Right atrium auricular region (tissue), 2 donors: ENCODE data around the gene ELOB. TPM values are rescaled to one million over a fixed set of nuclear protein-coding genes. Genes with fewer than 3 reads are reported as not detected.

ENCODE experiments used
- DNase-seq: peaks from one replicate; pipeline ENCODE4 v3.0.0-alpha.2; 2019; ENCODE audit warnings: low spot score
- H3K27ac ChIP-seq, 2 donors: fragments of 200-600 bp; sonication (generic); 1 replicate in 1 of 2; 2 replicates in 1 of 2; pipeline ENCODE4 v1.5.1; 2016 to 2019
- H3K27me3 ChIP-seq, 2 donors: fragments of 200-600 bp; sonication (generic); one replicate each; pipeline versions ENCODE4 v1.5.1 to v1.6.0; 2017 to 2019
- H3K36me3 ChIP-seq: fragments of 200-600 bp; sonication (generic); one replicate; pipeline ENCODE4 v1.5.1; 2016
- H3K4me1 ChIP-seq, 2 donors: fragments of 200-600 bp; sonication (generic); one replicate each; pipeline versions ENCODE4 v1.5.1 to v1.6.0; 2017 to 2019
- H3K4me3 ChIP-seq, 2 donors: fragments of 200-600 bp; sonication (generic); 1 replicate in 1 of 2; 2 replicates in 1 of 2; pipeline ENCODE4 v1.5.1; 2017 to 2019; ENCODE audit warnings: mild to moderate bottlenecking in 1 of 2, moderate library complexity in 1 of 2
- H3K9me3 ChIP-seq, 2 donors: fragments of 200-600 bp; sonication (generic); one replicate each; pipeline ENCODE4 v1.5.1; 2019
- total RNA-seq, 2 donors: library from RNA; depleted of rRNA; stranded (reverse); fragments of >200 nt; gene quantifications; one replicate each; pipeline ENCODE4 v1.1.0, GENCODE V29; 2016
- TF ChIP-seq, protein P1 (sequence below), 2 donors: fragments of 200-600 bp; sonication (generic); IDR thresholded peaks; one replicate each; pipeline ENCODE4 v1.5.1; 2019; ENCODE audit warnings: antibody characterized with exemption in 2 of 2

The ELOB gene
- total RNA-seq, 2 donors from 2014 or later = 408 to 856 TPM

DNA sequence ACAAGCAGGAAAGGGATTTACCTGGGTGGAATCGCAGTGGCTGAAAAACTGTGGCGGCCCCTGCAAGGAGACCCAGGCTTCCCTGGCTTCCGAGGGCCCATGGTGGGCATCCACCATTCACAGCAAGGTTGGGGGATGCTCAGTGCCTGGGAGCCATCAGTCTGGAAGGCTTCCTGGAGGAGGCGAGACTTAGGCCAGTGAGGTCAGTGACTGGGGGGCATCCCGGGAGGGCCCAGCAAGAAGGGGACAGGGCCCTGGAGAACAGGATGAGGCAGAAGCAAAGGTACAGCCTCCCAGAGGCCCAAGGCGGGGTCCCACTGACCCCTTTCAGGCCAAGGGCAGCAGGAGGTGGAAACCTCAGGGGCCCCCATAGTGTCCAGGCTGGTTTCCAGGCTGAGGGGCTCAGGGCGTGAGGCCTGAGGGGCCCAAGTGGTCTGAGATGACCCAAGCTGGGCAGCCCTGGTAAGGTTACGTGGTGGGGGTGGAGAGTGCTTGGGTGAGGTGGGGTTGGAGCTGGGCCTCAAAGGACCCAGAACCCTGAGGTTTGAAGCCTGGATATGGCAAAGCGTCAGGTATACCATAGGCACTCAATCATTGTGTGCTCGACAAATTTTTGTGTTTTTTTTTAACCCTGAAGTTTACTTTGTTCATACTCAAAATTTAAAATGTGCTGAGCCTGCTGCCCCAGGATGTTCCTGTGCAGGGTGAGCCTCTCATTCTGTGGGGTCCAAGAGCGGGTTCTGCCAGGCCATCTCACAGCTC is 40.4 kb downstream of the ELOB start:
- Histone ChIP-seq H3K27ac (no peak overlapping the region), H3K9me3 (no peaks in the 10 kb centered on the region), H3K36me3 (no peaks in the 10 kb centered on the region), H3K27me3 (no peaks in the 10 kb centered on the region), H3K4me1 (no peaks in the 10 kb centered on the region), H3K4me3 (no peak overlapping the region)
- DNase-seq = no peak
- TF ChIP-seq, protein P1, sequence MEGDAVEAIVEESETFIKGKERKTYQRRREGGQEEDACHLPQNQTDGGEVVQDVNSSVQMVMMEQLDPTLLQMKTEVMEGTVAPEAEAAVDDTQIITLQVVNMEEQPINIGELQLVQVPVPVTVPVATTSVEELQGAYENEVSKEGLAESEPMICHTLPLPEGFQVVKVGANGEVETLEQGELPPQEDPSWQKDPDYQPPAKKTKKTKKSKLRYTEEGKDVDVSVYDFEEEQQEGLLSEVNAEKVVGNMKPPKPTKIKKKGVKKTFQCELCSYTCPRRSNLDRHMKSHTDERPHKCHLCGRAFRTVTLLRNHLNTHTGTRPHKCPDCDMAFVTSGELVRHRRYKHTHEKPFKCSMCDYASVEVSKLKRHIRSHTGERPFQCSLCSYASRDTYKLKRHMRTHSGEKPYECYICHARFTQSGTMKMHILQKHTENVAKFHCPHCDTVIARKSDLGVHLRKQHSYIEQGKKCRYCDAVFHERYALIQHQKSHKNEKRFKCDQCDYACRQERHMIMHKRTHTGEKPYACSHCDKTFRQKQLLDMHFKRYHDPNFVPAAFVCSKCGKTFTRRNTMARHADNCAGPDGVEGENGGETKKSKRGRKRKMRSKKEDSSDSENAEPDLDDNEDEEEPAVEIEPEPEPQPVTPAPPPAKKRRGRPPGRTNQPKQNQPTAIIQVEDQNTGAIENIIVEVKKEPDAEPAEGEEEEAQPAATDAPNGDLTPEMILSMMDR (IDR thresholded peaks at IDR 0.05) = no peak

DNA sequence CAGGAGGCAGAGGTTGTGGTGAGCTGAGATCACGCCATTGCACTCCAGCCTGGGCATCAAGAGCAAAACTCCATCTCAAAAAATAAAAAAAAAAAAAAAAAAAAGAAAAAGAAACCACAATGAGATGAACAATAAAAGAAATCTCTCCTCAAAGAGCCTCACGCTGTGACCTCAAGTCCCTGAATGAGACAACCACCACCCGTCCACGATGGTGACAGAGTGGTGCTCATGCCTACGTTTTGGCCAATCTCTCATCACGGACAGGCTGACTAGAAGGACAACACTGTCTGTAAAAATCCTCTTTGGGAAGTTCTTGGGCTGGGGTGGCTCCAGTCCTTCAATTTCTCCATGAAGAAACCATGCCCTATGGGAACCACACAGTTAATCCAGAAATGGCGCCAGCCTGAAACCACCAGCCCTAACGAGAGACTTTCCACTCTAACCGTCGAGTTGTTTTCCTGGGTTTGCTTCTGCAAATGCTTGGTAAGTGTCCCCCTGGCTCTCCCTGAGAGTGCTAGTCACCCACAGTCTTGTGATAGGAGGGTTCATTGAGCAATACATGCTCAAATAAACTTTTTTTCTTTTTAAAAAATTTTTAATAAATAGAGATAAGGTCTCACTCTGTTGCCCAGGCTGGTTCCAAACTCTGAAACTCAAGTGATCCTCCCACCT is 42.1 kb downstream of the ELOB start:
- Histone ChIP-seq H3K9me3 (no peaks in the 10 kb centered on the region), H3K4me3 (no peak overlapping the region), H3K4me1 (no peaks in the 10 kb centered on the region), H3K27ac (no peak overlapping the region), H3K27me3 (no peaks in the 10 kb centered on the region), H3K36me3 (no peaks in the 10 kb centered on the region)
- TF ChIP-seq, protein P1 (IDR thresholded peaks at IDR 0.05) = no peak
- DNase-seq = no peak

DNA sequence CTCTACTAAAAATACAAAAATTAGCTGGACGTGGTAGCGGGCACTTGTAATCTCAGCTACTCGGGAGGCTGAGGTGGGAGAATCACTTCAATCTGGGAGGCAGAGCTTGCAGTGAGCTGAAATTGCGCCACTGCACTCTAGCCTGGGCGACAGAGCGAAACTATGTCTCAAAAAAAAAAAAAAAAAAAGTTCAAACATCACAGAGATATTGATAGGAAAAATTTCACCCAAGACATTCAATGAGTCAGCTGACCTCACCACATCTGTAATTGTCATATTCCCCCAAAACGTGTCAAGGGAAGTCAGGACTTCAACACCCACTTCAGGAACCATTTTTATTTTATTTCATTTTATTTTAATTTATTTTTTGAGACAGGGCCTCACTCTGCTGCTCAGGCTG is 49.0 kb downstream of the ELOB start:
- Histone ChIP-seq H3K27me3 (no peaks in the 10 kb centered on the region), H3K4me1 (no peaks in the 10 kb centered on the region), H3K36me3 (no peaks in the 10 kb centered on the region), H3K9me3 (no peaks in the 10 kb centered on the region), H3K27ac (no peak overlapping the region), H3K4me3 (no peak overlapping the region)
- TF ChIP-seq, protein P1 (IDR thresholded peaks at IDR 0.05) = no peak
- DNase-seq = no peak

DNA sequence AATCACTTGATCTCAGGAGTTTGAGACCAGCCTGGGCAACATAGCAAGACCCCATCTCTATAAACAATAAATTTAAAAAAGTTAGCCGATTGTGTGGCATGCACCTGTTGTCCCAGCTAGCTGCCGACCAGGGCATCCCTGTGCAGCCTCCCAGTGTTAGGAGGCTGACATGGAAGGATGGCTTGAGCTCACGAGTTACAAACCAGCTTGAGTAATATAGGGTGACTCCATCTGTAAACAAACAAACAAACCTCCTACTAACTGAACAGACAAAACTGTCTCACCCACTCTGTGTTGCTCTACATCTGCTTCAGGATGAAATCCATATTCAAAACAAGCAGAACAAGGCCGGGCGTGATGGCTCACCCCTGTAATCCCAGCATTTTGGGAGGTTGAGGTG is 50.2 kb downstream of the ELOB start:
- no peak for DNase-seq
- Histone ChIP-seq H3K4me3 (no peak overlapping the region), H3K4me1 (no peaks in the 10 kb centered on the region), H3K36me3 (no peaks in the 10 kb centered on the region), H3K27me3 (no peaks in the 10 kb centered on the region), H3K27ac (no peak overlapping the region), H3K9me3 (no peaks in the 10 kb centered on the region)
- TF ChIP-seq, protein P1 (IDR thresholded peaks at IDR 0.05) = no peak

DNA sequence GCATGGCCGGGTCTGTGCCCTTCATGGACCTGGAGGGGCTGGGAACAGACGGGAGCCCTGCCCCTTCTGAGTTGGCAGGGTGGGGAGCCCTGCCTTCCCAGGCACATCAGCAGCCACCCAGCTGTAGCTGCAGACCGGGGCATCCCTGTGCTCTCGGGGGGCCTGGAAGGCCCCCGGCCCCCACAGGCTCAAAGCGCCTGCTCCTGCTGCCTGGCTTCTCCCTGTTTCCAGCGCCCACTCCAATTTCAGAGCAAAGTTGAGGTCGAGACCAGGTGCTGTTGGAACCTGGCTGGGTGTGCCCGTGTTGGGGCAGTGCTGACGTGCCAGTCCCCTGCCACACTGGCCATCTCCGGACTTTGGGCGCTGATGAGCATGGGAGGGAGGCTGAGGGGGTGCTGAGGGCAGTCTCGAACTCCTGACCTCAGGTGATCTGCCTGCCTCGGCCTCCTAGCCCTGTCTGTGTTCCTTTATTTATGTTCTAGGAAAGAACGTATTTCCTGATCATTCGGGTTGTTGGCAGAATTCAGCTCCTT is 52.2 kb downstream of the ELOB start:
- no peak for DNase-seq
- H3K4me1 ChIP-seq = peaks cover 0 to 14% of the 10 kb centered on the region in 2 donors
- TF ChIP-seq, protein P1 (IDR thresholded peaks at IDR 0.05) = no peak
- no peaks in the 10 kb centered on the region for H3K27me3 ChIP-seq
- H3K4me3 ChIP-seq = no peak overlapping the region
- H3K36me3 ChIP-seq = no peaks in the 10 kb centered on the region
- no peaks in the 10 kb centered on the region for H3K9me3 ChIP-seq
- H3K27ac ChIP-seq = no peak overlapping the region
